H1 (cell line): ENCODE measurements around the gene OSMR. TPM values are rescaled to one million over a fixed set of nuclear protein-coding genes. Genes with fewer than 3 reads are reported as not detected.

Experiments used
- CTCF ChIA-PET: fragments of 300-600 bp; sonication (Branson Sonifier 250); formaldehyde crosslinking; loops from one replicate; lab custom pipeline; 2021; ENCODE audit not compliant: partially characterized antibody; lab: Charles Lee
- POLR2A ChIA-PET: fragments of 300-600 bp; sonication (Branson Sonifier 250); formaldehyde crosslinking; loops from one replicate; lab custom pipeline; 2021; ENCODE audit warnings: inconsistent platforms; ENCODE audit not compliant: partially characterized antibody; lab: Charles Lee
- DNase-seq, 2 experiments: peaks; one replicate each; pipeline versions ENCODE4 v3.0.0 to v3.0.0-alpha.2; 2010 to 2022; ENCODE audit warnings: low spot score in 2 of 2, low read depth in 1 of 2, mixed read lengths in 1 of 2
- FAIRE-seq: peaks from 2 replicates; lab custom pipeline; 2011; peaks lifted over from hg19 to GRCh38; lab: Jason Lieb, UNC
- H2AFZ ChIP-seq: 2 replicates; pipeline ENCODE4 v1.8.1; 2012; ENCODE audit warnings: low read length, inconsistent platforms
- H2AK5ac ChIP-seq: 2 replicates; pipeline ENCODE4 v1.6.1; 2013; ENCODE audit warnings: low read depth, low read length
- H2BK120ac ChIP-seq: replicated peaks from 2 replicates; pipeline ENCODE3; 2013; ENCODE audit warnings: low read depth, low read length, inconsistent platforms
- H2BK12ac ChIP-seq: 2 replicates; pipeline ENCODE4 v1.6.1; 2013; ENCODE audit warnings: low read depth, low read length
- H2BK15ac ChIP-seq: 2 replicates; pipeline ENCODE4 v1.6.1; 2013; ENCODE audit warnings: low read length
- H2BK20ac ChIP-seq: 2 replicates; pipeline ENCODE4 v1.6.1; 2013; ENCODE audit warnings: low read length
- H2BK5ac ChIP-seq: 2 replicates; pipeline ENCODE4 v1.6.1; 2013; ENCODE audit warnings: low read depth, low read length
- H3K14ac ChIP-seq: 2 replicates; pipeline ENCODE4 v1.6.1; 2013; ENCODE audit warnings: inconsistent platforms; ENCODE audit not compliant: insufficient read length
- H3K18ac ChIP-seq: 2 replicates; pipeline ENCODE4 v1.6.1; 2013; ENCODE audit warnings: low read length; ENCODE audit errors: extremely low read depth
- H3K23ac ChIP-seq: 2 replicates; pipeline ENCODE4 v1.6.1; 2013; ENCODE audit warnings: inconsistent platforms; ENCODE audit not compliant: insufficient read length
- H3K23me2 ChIP-seq: 2 replicates; pipeline ENCODE4 v1.6.1; 2013; ENCODE audit warnings: low read depth, low read length
- H3K27ac ChIP-seq: 2 replicates; pipeline ENCODE4 v1.6.1; 2011; ENCODE audit warnings: low read depth, low read length, inconsistent platforms
- H3K27me3 ChIP-seq, 4 experiments: replicated peaks in 1 of 4; 1 replicate in 1 of 4; 2 replicates in 3 of 4; pipeline versions ENCODE4 v1.6.1 to v1.8.1; 2011 to 2013; ENCODE audit warnings: low read length in 3 of 4, mild to moderate bottlenecking in 3 of 4, inconsistent platforms in 2 of 4, mixed read lengths in 2 of 4, moderate library complexity in 1 of 4; ENCODE audit not compliant: control insufficient read depth in 3 of 4, insufficient read depth in 3 of 4; ENCODE audit errors: extremely low read depth in 1 of 4
- H3K36me3 ChIP-seq, 4 experiments: 2 replicates each; pipeline versions ENCODE4 v1.6.1 to v1.8.1; 2011 to 2013; ENCODE audit warnings: mild to moderate bottlenecking in 4 of 4, low read length in 3 of 4, moderate library complexity in 2 of 4, control low read depth in 1 of 4, inconsistent platforms in 1 of 4; ENCODE audit not compliant: insufficient read depth in 4 of 4, control insufficient read depth in 2 of 4
- H3K4ac ChIP-seq: replicated peaks from 2 replicates; pipeline ENCODE3; 2013; ENCODE audit warnings: low read length, low read depth, mixed read lengths, inconsistent platforms; ENCODE audit not compliant: insufficient read length
- H3K4me1 ChIP-seq, 4 experiments: replicated peaks in 1 of 4; 1 replicate in 1 of 4; 2 replicates in 3 of 4; pipeline versions ENCODE4 v1.6.1 to v1.8.1; 2011 to 2013; ENCODE audit warnings: low read length in 3 of 4, inconsistent platforms in 2 of 4, mixed read lengths in 1 of 4; ENCODE audit not compliant: insufficient read depth in 4 of 4, control insufficient read depth in 3 of 4
- H3K4me2 ChIP-seq, 2 experiments: 2 replicates each; pipeline versions ENCODE4 v1.6.1 to v1.8.1; 2011 to 2013; ENCODE audit warnings: low read depth in 2 of 2, low read length in 2 of 2, control low read depth in 1 of 2, inconsistent platforms in 1 of 2, mild to moderate bottlenecking in 1 of 2; ENCODE audit not compliant: insufficient read depth in 1 of 2
- H3K4me3 ChIP-seq, 4 experiments: fragments of 200-600, 300-600 bp in 1 of 4; sonication (generic), shearing (Covaris generic), sonication (Bioruptor Twin) in 1 of 4; 2 replicates each; pipeline versions ENCODE4 v1.5.1 to v1.8.1; 2011 to 2016; ENCODE audit warnings: low read length in 4 of 4, low read depth in 3 of 4, control low read depth in 2 of 4, inconsistent platforms in 2 of 4, mild to moderate bottlenecking in 2 of 4, mixed read lengths in 1 of 4, moderate library complexity in 1 of 4; ENCODE audit not compliant: insufficient read depth in 2 of 4; ENCODE audit errors: extremely low read depth in 1 of 4
- H3K56ac ChIP-seq: replicated peaks from 2 replicates; pipeline ENCODE3; 2013; ENCODE audit warnings: low read depth, mild to moderate bottlenecking, mixed read lengths, low read length, inconsistent platforms; ENCODE audit not compliant: insufficient read length
- H3K79me1 ChIP-seq: 2 replicates; pipeline ENCODE4 v1.6.1; 2013; ENCODE audit warnings: low read depth, low read length, control low read depth
- H3K79me2 ChIP-seq, 2 experiments: 2 replicates each; pipeline versions ENCODE4 v1.6.1 to v1.8.1; 2012 to 2013; ENCODE audit warnings: low read length in 2 of 2, mild to moderate bottlenecking in 2 of 2, inconsistent platforms in 1 of 2; ENCODE audit not compliant: insufficient read depth in 2 of 2, control insufficient read depth in 1 of 2
- H3K9ac ChIP-seq, 4 experiments: replicated peaks in 1 of 4; 1 replicate in 1 of 4; 2 replicates in 3 of 4; pipeline versions ENCODE4 v1.6.1 to v1.8.1; 2011 to 2013; ENCODE audit warnings: low read depth in 3 of 4, low read length in 3 of 4, control low read depth in 2 of 4, mild to moderate bottlenecking in 2 of 4, moderate library complexity in 2 of 4, inconsistent platforms in 1 of 4; ENCODE audit errors: extremely low read depth in 1 of 4
- H3K9me3 ChIP-seq, 2 experiments: 2 replicates each; pipeline versions ENCODE4 v1.6.1 to v1.8.1; 2012 to 2013; ENCODE audit warnings: mild to moderate bottlenecking in 2 of 2, moderate library complexity in 2 of 2, control low read depth in 1 of 2, inconsistent platforms in 1 of 2, low read depth in 1 of 2, low read length in 1 of 2, mixed read lengths in 1 of 2; ENCODE audit not compliant: insufficient read depth in 2 of 2
- H4K20me1 ChIP-seq, 2 experiments: replicated peaks in 1 of 2; 2 replicates each; pipeline versions ENCODE3 to v1.8.1; 2011 to 2013; ENCODE audit warnings: inconsistent platforms in 2 of 2, low read length in 2 of 2, mild to moderate bottlenecking in 1 of 2; ENCODE audit not compliant: insufficient read depth in 2 of 2, control insufficient read depth in 1 of 2
- H4K5ac ChIP-seq: 2 replicates; pipeline ENCODE4 v1.6.1; 2013; ENCODE audit warnings: low read length, low read depth, mixed read lengths, inconsistent platforms; ENCODE audit not compliant: insufficient read length
- H4K8ac ChIP-seq: 2 replicates; pipeline ENCODE4 v1.8.0; 2013; ENCODE audit warnings: mild to moderate bottlenecking, moderate library complexity, low read length, inconsistent platforms; ENCODE audit not compliant: insufficient read depth; ENCODE audit errors: extremely low read depth
- H4K91ac ChIP-seq: replicated peaks from 2 replicates; pipeline ENCODE3; 2013; ENCODE audit warnings: low read length, mixed read lengths, inconsistent platforms; ENCODE audit not compliant: insufficient read length
- ATF3 ChIP-seq: IDR thresholded peaks from 2 replicates; pipeline ENCODE4 v1.6.1; 2011; ENCODE audit warnings: low read depth, mild to moderate bottlenecking, low read length; ENCODE audit not compliant: insufficient read depth
- CTCF ChIP-seq, 3 experiments: IDR thresholded peaks; 1 replicate in 2 of 3; 2 replicates in 1 of 3; pipeline versions ENCODE4 v1.5.1 to v1.6.1; 2011; ENCODE audit warnings: low read length in 3 of 3, mild to moderate bottlenecking in 3 of 3, inconsistent platforms in 2 of 3, low read depth in 1 of 3, moderate library complexity in 1 of 3; ENCODE audit not compliant: insufficient read depth in 1 of 3; ENCODE audit errors: control extremely low read depth in 1 of 3
- KDM1A ChIP-seq: fragments of 200-600, 300-600 bp; sonication (generic); IDR thresholded peaks from 2 replicates; pipeline ENCODE4 v1.7.1; 2016; ENCODE audit warnings: mild to moderate bottlenecking, low read length, borderline replicate concordance
- KDM4A ChIP-seq: IDR thresholded peaks from one replicate; pipeline ENCODE4 v1.7.1; 2012; ENCODE audit warnings: low read depth, mild to moderate bottlenecking, moderate library complexity, low read length, inconsistent platforms; ENCODE audit not compliant: severe bottlenecking
- RNF2 ChIP-seq: fragments of 200-900, 300-1000 bp; sonication (generic); IDR thresholded peaks from 2 replicates; pipeline ENCODE4 v1.7.1; 2016; ENCODE audit warnings: borderline replicate concordance, low read depth, mild to moderate bottlenecking, antibody characterized with exemption, low read length; ENCODE audit not compliant: poor library complexity, severe bottlenecking; ENCODE audit errors: missing control alignments
- SRF ChIP-seq: IDR thresholded peaks from 2 replicates; pipeline ENCODE4 v1.6.1; 2011; ENCODE audit warnings: mild to moderate bottlenecking, low read depth, low read length, moderate library complexity
- USF2 ChIP-seq: IDR thresholded peaks from 2 replicates; pipeline ENCODE4 v1.6.1; 2011; ENCODE audit warnings: low read length, improper control_type of control experiment
- WGBS, 2 experiments: shearing (Covaris generic) in 1 of 2; methylation state at CpG; one replicate each; pipeline versions ENCODE4 v1.1.6 to v1.1.7; 2013 to 2015; ENCODE audit warnings: low lambda C conversion rate in 2 of 2, mixed read lengths in 2 of 2, inconsistent platforms in 1 of 2, low coverage in 1 of 2, missing lambda C conversion rate in 1 of 2; ENCODE audit not compliant: insufficient replicate concordance in 2 of 2, insufficient coverage in 1 of 2, insufficient read length in 1 of 2; ENCODE audit errors: extremely low coverage in 1 of 2, missing lambda C conversion rate in 1 of 2; 5-methylcytosine and 5-hydroxymethylcytosine counted together
- polyA plus RNA-seq, 7 experiments: library from polyadenylated mRNA; depleted of rRNA in 3 of 7; stranded (reverse) in 5 of 7; unstranded in 2 of 7; fragments of >200 nt in 5 of 7; fragments of 200-250 nt in 2 of 7; gene quantifications; 1 replicate in 5 of 7; 2 replicates in 1 of 7; 4 replicates in 1 of 7; pipeline versions ENCODE4 v1.2.1 to v1.2.3, GENCODE V29; 2011 to 2013; ENCODE audit warnings: missing spikeins in 2 of 7, mixed read lengths in 2 of 7
- total RNA-seq: library from RNA; stranded (reverse); fragmentation: NEBNext Ultra II Directional; extraction: Animal tissue kit (Norgen Biotek cat#: 25700); gene quantifications from 2 replicates; pipeline ENCODE4 v1.2.1, GENCODE V29; 2021

The OSMR gene
- total and polyA plus RNA-seq, 2 of the 8 experiments (the other 6 are each of a cell fraction or from before 2014, with no cell fraction given), result 2.3 to 2.6 TPM

- Histone ChIP-seq H2BK15ac (no peak overlapping the region), H4K91ac (no peak overlapping the region), H2BK20ac (no peak overlapping the region; the same call in 1 of the 2 replicates), H3K4ac (no peak overlapping the region), H3K79me1 (no peaks in the 10 kb centered on the region; the same call in 1 of the 2 replicates), H3K36me3 (no peaks in the 10 kb centered on the region), H3K4me1 (no peaks in the 10 kb centered on the region), H3K9ac (no peak overlapping the region), H3K27ac (no peak overlapping the region), H3K79me2 (no peaks in the 10 kb centered on the region), H3K9me3 (no peaks in the 10 kb centered on the region), H3K23ac (no peak overlapping the region), H2BK12ac (no peak overlapping the region), H4K8ac (no peak overlapping the region), H3K4me3 (no peak overlapping the region), H3K4me2 (no peak overlapping the region), H4K5ac (no peak overlapping the region), H2BK5ac (no peak overlapping the region)
- WGBS, 2 experiments, result 97% methylated on average over 7 of the region's 7 CpGs; no CpG with 5 or more reads in 1 of the 2 experiments
- CTCF ChIA-PET, result interaction anchor here (1.1 kb wide), 1 partner anchor 34 kb away, joined by 3 read pairs; no protein-coding TSS in a partner anchor
- no peak for FAIRE-seq
- TF ChIP-seq ATF3 (no peak), USF2 (no peak), SRF (no peak), CTCF (IDR thresholded peaks at IDR 0.05; ENCODE audit: control extremely low read depth in 1 of 3, insufficient read depth in 1 of 3, low read depth in 1 of 3, low read length in 3 of 3) (no peak), KDM1A (no peak), RNF2 (no peak), KDM4A (no peak)
- TF ChIP-seq, all 59 proteins: peak for 0
- POLR2A ChIA-PET, result no interaction called here
- DNase-seq, result no peak
- no peaks in the 10 kb centered on the region for H4K20me1 ChIP-seq
- no peaks in the 10 kb centered on the region for H3K23me2 ChIP-seq
- no peak overlapping the region for H2AK5ac ChIP-seq
- H2AFZ ChIP-seq, result no peak overlapping the region
- H2BK120ac ChIP-seq, result no peak overlapping the region
- H3K56ac ChIP-seq, result no peak overlapping the region
- H3K14ac ChIP-seq, result no peak overlapping the region
- H3K18ac ChIP-seq, result no peak overlapping the region
- H3K27me3 ChIP-seq, result no peaks in the 10 kb centered on the region
Measured at GRCh38 chr5:38879078-38879460, 33.3 kb downstream of the OSMR start.
